AML-193 (cell line): ENCODE measurements around the gene LITAF.

Experiments
- DNase-seq, 2 experiments: peaks; one replicate each; lab custom pipeline; 2025; lab: John Stamatoyannopoulos, UW

Gene LITAF

DNA sequence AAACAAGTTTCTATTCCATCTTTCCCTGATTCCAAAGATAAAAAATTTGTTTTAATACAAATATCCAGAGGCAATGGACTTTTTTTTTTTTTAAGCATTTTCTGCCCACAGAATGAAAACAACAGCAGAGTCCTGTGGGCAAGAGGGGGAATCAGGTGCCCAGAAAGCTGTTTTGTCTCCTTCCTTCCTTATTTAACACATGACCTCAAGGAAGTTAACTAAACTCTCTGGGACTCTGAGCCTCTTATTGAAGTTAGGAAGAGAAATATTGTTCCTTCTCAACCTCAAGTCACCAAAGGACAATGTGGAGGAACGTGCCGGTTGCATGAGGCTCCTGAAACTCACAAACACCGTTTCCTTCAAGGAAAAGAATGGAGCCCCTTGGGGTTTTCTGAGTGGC is 34.9 kb downstream of the LITAF start:
- no peak for DNase-seq

DNA sequence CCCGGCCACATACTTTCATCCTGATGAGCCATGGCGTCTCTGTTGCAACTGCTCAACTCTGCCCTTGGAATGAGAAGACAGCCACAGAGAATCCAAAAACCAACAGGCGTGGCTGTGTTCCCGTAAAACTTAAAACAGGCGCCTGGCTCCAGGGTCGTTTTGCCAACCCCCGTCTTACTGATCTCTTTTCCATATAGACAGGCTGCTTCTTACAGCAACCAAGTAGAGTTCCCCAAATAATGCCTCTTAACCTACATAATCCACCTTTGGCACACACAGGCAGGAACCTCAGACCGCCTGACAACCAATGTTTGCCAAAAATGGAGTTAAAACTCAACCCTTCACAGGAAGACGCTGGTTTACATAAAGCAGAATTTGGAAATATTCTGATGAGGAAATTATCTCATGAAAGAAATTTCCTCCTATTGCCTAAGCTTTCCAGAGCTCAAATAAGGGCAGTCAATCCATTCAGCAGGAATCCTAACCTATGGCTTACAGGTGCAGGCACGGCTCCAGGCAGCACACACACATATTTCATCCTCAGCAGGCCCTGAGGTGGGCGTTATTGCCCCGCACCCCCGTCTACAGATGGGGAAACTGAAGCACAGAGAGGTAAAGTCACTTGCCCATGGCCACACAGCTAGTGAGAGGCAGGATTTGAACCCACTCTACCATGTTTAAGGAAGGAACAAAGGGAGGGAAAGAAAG is 35.8 kb downstream of the LITAF start:
- DNase-seq: peak; percentile 16 to 46

DNA sequence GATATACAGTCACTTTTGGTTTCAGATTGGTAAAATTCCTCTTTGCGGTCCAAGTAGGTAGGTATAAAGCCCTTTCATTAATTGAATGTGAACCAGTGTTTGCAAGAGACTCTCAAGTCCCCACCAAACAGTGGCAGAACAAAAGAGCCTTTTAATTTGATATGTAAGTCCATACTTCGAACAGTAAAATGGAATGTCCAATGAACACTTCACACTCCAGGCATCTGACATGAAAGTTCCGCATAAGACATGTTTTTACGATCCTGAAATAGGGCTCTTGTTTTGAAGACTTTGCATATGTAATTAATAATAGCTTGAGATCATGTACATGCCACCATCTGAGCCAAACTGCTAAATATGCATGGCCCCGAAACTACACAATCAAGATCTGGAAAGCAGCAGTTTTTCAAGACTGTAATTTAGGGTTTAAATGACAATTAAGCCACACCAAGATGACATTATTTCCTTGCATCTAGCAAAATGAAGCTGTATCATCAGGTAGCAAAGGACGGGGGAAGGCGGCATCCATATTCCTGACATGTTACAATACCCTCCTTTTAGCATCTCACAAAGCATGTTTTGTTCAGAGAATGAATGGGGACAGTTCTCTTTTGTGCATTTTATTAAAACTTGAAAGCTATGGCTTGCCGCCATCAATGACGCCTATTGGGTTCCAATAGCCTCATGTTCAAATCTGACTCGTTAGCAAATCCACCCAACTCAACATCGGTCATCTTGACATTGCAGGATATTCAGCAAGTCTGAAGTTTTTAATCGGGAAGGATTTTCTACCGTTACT is 39.4 kb downstream of the LITAF start:
- no peak for DNase-seq

DNA sequence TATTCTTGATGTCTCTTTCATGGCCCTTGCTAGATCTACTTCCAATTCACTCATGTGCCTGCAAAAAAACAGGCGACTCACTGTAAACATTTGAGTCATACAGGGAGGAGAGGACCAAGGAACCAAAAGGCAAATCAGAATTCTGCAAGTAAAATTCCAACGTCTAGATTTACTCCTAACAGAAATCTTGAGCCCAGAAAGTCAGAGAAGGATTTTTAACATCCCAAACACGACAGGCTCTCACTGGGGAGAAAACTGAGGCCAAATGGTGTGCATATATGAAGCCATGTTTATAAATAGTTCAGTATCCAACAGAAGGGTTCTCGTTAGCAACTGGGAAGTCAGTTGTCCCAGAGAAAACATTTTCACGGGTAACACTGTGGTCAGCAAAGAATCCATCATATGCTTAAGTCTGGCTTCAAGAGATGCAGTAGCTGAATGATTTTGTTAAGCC is 40.1 kb downstream of the LITAF start:
- DNase-seq: no peak

DNA sequence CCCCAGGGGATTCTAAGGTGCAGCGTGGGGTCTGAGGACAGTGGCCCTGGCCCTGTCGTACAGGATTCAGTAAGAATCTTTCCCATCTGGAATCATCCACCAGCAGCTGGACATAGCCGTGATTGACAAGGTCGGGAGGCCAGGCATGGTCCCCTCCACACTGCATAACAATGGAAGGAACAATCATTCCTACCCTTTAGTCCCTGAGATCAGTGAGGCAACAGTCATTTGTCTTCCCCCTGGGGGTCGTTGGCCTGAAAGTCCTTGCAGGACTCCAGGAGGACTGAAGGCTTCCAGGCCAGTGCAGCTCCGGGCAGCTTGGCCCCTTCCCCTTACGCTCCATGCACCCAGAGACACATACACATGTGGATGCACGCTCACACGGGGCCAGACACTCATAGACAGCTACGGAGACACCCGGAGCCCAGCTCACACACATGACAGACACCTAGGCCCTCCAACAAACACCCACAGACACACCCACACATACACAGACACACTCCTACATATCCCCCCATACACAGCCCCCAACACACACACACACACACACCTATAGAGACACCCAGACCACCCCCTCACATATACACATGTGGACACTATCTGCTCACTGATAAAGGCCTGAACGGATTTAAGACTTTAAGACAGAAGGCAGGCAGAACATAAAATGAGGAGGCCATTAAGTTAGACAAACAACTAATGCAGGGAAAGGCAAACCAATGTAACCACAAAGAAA is 42.9 kb downstream of the LITAF start:
- no peak for DNase-seq

DNA sequence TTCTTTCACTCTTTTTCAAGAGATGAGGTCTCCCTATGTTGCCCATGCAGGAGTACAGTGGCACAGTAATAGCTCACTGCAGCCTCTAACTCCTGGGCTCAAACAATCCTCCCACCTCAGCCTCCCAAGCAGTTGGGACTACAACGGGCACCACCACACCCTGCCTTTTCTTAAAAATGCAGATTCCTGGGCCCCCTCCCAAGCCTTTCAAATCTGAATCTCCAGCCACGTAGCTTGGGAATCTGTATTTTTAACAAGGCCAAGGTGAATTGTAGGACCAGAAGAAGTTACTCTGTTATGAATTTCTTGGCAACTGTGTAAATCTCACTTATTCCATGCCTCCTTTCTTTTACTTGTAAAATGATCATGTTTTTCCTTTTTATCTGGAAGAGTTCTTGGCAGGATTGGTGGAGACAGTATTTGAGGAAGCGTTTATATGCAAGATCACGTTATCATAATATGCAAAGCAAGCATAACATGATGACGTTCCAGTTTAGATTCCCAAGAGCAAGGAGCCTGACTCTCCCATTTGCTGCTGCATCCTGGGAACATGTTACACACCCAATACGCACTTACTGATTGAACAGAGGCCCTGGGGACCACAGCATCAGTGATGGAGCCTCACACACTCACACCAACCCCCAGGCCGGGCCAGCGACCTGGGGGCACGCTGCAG is 44.5 kb downstream of the LITAF start:
- DNase-seq: no peak

DNA sequence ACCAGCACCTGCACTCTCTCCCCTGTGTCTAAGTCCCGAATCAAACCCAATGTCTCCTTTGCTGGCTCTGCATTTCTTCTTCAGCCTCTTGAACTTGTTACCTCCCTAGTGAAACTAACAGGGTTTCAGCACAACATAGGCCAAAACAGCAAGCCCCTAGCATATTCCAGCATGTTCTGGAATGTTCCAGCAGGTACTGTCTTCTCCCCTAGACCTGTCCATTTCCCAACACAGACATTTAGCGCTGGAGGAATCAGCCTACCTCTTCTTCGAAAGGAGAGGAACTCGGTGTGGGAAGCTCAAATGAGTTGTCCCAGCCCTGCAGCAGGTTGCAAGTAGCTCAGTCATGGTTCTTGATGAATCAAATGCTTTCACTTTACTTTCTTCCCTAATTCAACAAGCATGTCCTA is 47.1 kb downstream of the LITAF start:
- DNase-seq: no peak

DNA sequence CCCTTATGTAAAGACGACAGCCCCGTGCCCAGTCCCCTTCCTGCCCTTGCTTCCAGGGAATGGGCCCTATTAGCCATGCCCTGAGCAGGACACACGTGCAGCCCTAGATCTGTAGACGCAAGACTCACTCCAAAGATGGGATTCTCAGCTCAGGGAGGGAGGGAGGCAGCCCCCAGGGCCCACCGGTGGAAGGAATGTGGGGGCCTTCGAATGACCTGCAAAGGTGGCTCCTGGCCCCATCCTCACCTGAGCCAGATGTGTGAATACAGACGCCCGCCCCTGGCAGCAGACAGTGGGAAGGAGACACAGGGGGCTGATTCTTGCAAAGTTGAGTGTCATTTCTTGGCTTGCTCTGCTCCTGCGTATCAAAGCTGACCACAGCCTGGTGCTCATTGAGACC is 47.8 kb downstream of the LITAF start:
- no peak for DNase-seq

DNA sequence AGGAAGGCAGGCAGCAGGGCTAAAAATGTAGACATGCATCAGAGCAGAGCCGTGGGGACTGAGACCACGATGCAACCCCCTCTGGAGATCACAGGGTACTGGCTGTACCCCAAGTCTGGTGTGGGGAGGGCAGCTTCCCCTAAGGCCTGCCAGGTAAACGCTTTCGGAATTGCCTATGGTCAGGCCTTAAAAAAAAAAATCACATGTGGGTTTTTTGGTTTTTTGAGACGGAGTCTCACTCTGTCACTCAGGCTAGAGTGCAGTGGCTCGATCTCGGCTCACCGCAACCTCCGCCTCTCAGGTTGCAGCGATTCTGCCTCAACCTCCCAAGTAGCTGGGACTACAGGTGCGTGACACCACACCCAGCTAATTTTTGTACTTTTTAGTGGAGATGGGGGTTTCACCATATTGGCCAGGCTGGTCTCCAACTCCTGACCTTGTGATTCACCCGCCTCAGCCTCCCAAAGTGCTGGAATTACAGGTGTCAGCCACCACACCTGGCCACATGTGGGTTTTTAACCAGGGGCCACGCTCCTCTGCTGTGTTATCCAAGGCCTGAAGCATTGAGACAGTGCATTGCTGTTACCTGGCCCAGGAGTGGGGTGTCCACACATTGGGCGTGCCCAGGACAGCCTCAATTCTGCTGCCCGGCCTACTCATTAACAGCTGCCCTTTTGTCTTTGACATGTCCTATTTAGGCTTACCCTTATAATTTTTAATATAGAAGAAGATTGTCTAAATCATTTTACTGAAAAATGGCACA is 50.4 kb downstream of the LITAF start:
- DNase-seq: no peak

DNA sequence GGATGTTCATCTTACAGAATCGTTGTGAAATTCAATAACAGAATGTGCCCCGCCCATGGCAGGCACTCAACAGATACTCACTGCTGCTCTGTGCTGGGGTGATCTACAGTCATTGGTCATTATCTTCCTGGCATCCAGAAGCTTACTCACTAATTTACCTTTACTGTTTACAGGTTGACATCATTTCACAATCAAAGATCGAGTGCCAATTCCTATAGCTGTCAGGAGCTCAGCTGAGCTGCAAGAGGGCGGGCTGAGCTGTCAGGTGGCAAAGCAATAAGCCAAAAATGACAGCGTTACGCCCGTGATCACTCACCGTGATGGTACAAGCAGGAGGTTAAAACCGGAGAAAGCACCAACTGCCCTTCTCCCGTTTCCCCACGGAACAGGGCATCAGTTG is 51.2 kb downstream of the LITAF start:
- DNase-seq: no peak

DNA sequence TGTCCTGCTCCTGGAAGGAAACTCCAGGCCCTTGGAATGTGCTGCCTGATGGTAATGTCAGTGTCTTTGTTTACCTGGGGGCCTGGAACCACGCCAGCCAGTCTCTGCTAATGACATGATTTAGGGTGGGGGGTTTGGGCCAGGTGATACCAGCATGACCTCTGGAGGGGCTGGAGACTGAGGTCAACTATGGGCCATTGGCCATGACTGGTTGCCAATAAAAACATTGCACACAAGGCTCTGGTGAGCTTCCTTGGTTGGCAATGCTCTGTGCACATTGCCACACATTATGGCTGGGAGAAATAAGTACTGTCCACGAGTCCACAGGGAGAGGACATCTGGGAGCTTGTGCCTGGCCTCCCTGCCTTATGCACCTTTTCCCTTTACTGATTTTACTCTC is 52.5 kb downstream of the LITAF start:
- DNase-seq: no peak

DNA sequence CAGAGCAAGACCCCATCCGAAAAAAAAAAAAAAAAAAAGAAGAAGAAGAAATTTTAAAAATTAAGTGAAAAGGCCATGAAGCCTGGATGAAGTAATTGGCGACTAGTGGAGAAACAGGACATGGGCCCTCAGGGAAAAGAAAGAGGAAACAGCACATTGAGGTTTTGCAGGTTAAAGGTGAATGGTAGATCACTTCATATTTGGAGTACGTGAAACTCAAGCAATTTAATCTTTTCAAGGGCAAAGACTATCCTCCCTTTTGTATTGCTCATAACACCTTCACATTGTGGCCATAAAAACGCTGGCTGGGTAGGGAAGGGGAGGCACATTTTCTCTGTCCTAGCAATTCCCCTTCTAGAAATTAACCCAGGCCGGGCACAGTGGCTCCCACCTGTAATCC is 53.1 kb downstream of the LITAF start:
- DNase-seq: no peak

DNA sequence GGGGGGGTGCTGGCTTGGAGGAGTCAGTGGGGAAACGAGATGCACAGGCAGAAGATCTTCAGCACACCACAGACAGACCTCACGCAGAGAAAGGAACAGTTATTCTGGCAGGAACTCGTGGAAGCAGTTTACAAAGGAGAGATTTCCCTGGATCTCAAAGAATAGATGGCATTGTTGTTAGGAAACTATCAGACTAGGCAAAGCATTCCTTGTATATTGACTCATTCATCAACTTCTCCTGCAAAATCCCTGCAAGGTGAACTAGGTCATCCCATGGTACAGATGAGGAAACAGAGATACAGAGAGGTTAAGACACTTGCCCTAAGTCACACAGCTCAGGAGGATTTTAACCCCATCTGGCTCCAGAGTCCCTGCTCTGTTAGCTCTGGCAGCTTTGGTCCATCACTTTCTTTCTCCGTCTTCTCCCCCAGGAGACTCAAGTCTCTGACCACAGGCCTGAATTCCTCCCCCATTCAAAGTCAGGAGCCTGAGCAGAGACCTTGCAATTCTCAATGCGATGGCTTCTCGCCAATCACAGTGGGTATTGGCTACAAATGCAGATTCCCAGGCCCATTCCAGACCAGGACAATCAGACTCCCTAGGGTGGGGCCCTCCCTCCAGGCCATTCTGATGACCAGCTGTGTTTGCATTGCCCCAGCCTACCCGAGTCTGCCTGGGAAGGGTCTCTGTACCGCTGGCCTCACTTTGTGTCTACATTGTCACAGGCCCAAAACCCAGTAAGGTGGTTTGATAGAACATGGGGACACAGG is 56.4 kb downstream of the LITAF start:
- no peak for DNase-seq

DNA sequence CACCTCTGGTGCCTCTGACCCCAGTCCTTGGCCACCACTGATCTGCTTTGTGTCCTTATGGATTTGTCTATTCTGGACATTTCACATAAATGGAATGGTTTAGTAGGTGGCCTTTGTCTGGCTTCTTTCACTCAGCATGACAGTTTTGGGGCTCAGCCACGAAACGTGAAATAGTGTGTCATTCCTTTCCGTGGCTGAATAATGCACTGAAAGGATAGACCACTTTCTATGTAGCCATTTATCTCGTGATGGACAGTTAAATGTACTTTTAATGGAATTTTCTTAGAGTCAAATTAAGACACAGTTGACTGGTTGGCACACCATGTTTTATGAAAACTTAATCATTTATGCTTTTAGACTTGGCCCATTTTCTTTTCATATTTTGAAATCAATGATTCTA is 57.4 kb downstream of the LITAF start:
- DNase-seq: no peak

DNA sequence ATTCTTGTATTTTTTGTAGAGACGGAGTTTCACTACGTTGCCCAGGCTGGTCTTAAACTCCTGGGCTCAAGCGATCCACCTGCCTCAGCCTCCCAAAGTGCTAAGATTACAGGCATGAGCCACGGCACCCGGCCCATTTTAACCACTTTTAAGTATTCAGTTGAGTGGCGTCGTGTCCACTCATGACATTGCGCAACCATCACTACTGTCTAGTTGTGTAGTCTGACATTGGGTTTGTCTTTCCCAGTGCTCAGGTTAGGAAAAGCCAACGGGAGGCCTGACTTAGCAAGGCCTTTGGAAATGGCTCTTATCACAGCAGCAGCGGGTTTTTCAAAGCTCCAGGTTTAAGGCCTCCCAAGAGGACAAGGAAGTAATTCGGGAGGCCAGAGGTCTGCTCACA is 58.7 kb downstream of the LITAF start:
- no peak for DNase-seq

DNA sequence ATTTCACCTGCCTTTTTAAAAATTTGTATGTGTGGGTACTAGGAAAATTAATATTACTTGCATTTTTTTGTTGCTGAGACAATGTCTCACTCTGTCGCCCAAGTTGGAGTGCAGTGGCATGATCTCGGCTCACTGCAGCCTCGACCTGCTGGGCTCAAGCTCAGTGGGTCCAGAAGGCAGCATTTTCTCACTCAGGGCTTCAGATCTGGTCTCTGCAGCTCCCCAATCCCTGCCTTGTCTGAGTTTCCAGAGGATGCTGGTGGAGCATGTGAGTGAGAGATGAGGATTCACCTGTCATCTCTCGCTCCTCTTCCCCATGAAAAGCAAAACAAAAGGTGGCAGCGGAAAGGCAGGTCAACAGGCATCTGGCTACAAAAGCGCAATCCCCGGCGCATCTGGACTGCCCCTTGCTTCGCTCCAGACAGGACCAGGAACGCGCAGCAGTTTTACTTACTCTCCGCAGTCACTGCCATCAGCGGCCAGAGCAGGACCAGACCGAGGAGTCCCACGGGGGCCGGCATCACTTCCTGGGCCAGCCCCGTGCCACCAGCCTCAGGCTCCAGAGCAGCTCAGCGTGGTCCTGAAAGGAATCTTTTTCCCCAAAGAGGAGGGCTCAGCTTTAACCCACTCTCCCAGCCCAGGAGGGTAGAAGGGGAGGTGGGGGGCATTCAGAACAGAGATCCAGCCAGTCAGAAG is 59.9 kb downstream of the LITAF start:
- no peak for DNase-seq

DNA sequence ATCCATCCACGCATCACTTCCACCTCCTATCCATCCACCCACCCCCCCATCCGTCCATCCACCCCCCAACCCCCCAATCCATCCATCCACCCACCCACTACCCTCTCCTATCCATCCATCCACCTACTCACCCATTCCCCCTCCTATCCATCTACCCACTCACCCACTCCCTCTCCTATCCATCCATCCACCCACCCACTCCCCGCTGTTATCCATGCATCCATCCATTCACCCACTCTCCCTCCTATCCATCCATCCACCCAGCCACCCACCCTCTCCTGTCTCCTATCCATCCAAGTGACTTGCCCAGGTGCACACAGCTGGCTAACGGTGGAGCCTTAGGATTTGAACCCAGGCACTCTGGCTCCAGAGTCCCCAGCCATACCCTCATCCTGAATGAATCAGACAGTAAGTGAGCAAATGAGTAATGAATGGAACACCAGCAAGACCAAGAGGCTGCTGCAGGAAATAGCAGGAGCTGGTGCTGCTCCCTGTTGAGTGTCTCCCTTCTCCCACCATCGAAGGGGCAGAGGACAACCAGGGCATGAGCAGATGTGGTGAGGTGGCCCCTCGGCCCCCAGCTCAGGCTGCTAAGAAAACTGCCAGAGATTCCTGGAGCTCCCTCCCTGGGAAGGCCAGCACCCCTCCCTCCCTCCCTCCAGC is 62.5 kb downstream of the LITAF start:
- DNase-seq: no peak

DNA sequence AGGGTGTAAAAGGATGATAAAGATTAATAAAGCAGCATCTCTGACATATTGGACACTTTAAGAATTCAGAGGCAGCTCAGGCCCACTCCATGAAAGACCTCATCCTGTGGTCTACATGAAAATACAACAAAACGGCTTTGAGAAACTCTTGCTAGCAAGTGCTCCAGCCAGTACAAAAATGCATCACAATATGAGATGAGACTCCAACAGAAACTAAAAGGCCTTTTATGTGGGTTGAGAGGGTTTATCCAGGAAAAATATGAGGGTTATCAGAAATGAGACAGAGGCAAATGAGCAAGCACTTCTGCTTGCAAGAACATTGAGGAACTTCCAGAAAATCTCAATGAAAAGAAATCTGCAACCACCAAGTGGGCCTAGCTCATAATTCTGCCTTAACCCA is 65.7 kb downstream of the LITAF start:
- no peak for DNase-seq

DNA sequence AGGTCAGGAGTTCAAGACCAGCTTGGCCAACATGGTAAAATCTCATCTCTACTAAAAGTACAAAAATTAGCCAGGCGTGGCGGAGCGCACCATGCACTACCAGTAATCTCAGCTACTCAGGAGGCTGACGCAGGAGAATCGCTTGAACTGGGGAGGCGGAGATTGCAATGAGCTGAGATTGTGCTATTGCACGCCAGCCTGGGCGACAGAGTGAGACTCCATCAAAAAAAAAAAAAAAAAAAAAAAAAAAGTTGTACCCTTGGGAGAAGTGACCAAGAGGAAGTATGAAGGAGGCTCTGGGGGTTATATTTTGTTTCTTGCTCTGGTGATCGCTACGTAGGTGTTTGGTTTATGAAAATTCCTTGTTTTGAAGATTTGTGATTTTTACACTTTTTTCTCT is 66.3 kb downstream of the LITAF start:
- DNase-seq: no peak

DNA sequence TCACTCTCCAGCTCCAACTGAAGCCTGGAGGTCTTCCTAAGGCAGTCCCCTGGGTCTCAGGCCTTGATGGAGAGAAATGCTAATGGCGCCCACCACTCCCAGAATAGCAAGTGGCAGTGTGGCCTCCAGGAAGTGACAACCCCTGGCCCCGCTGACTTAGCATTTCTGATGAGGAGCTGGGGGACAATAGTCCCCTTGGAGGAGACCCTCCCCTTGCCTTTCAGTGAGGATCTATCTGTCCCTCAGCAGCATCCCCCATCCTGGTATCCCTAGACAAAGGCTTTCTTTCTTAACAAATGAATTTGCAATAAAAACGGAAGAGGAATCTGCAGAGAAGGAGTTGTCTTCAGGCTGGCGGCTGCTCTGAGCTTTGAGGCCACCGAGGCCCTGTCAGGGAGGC is 68.8 kb downstream of the LITAF start:
- DNase-seq: no peak
